ENCODE data around the gene AMMECR1L. TPM values are rescaled to one million over a fixed set of nuclear protein-coding genes. Genes with fewer than 3 reads are reported as not detected.
"Not testable (repeated sequence)": the region's sequence is repeated elsewhere in the genome, so short reads cannot be mapped to it uniquely, and the experiment has no call there.

Gene AMMECR1L
- total and polyA plus RNA-seq, 2 experiments from 2014 or later: 13.2 to 19.0 TPM

GRCh38 chr2:127841466-127842178 lies 44.1 kb downstream of the AMMECR1L start:
- no peaks in the 10 kb centered on the region for H3K4me1 ChIP-seq (ENCODE audit: insufficient read depth)
- H3K27me3 ChIP-seq (replicated peaks; ENCODE audit: insufficient read depth): no peaks in the 10 kb centered on the region
- H3K36me3 ChIP-seq (ENCODE audit: low read depth): peaks cover 8% of the 10 kb centered on the region; the same call in 1 of the 2 replicates
- H4K20me1 ChIP-seq (ENCODE audit: insufficient read depth): no peaks in the 10 kb centered on the region
- no peak for TF ChIP-seq EZH2phosphoT487 (IDR thresholded peaks at IDR 0.05; ENCODE audit: insufficient read depth, low read depth)
- no peak for TF ChIP-seq EZH2 (IDR thresholded peaks at IDR 0.05; ENCODE audit: insufficient read depth, poor library complexity, severe bottlenecking)
- H3K4me3 ChIP-seq: no peak overlapping the region
- H2AFZ ChIP-seq: no peak overlapping the region
- no peaks in the 10 kb centered on the region for H3K79me2 ChIP-seq (ENCODE audit: insufficient read depth)
- no peak for DNase-seq
- H3K4me2 ChIP-seq (ENCODE audit: unreplicated experiment): no peak overlapping the region
- in situ Hi-C loops (cut with MboI): no loop called here
- no peak overlapping the region for H3K27ac ChIP-seq
- no peaks in the 10 kb centered on the region for H3K9me3 ChIP-seq (ENCODE audit: low read depth)
- no peaks in the 10 kb centered on the region for H3F3A ChIP-seq (ENCODE audit: insufficient read depth)
- H3K9ac ChIP-seq: no peak overlapping the region
- no peaks in the 10 kb centered on the region for H3K9me2 ChIP-seq (ENCODE audit: insufficient read depth)
- WGBS, 2 experiments (ENCODE audit: low coverage in 1 of 2, low lambda C conversion rate in 2 of 2, missing lambda C conversion rate in 2 of 2): 64 to 68% methylated on average over 14 to 20 of the region's 20 CpGs

GRCh38 chr2:127840893-127841292 lies 44.9 kb downstream of the AMMECR1L start:
- TF ChIP-seq EZH2phosphoT487 (IDR thresholded peaks at IDR 0.05; ENCODE audit: insufficient read depth, low read depth): no peak
- TF ChIP-seq EZH2 (IDR thresholded peaks at IDR 0.05; ENCODE audit: insufficient read depth, poor library complexity, severe bottlenecking): no peak
- Histone ChIP-seq H3K9me3 (ENCODE audit: low read depth) (no peaks in the 10 kb centered on the region), H3K27me3 (replicated peaks; ENCODE audit: insufficient read depth) (no peaks in the 10 kb centered on the region), H2AFZ (no peak overlapping the region), H3F3A (ENCODE audit: insufficient read depth) (no peaks in the 10 kb centered on the region), H3K79me2 (ENCODE audit: insufficient read depth) (no peaks in the 10 kb centered on the region), H3K9ac (no peak overlapping the region), H3K9me2 (ENCODE audit: insufficient read depth) (no peaks in the 10 kb centered on the region), H3K4me3 (no peak overlapping the region), H3K27ac (no peak overlapping the region), H3K4me2 (ENCODE audit: unreplicated experiment) (no peak overlapping the region), H4K20me1 (ENCODE audit: insufficient read depth) (no peaks in the 10 kb centered on the region), H3K36me3 (ENCODE audit: low read depth) (0 out of 2 replicates have a peak, but pooled peaks cover 6% of the 10 kb centered on the region), H3K4me1 (ENCODE audit: insufficient read depth) (no peaks in the 10 kb centered on the region)
- DNase-seq: no peak
- in situ Hi-C loops (cut with MboI): no loop called here
- WGBS, 2 experiments (ENCODE audit: low coverage in 1 of 2, low lambda C conversion rate in 2 of 2, missing lambda C conversion rate in 2 of 2): 78 to 82% methylated on average over 4 of the region's 4 CpGs

GRCh38 chr2:127834951-127835350 lies 50.8 kb downstream of the AMMECR1L start:
- DNase-seq: no peak
- Histone ChIP-seq H3K4me1 (ENCODE audit: insufficient read depth) (no peaks in the 10 kb centered on the region), H3K9me2 (ENCODE audit: insufficient read depth) (no peaks in the 10 kb centered on the region), H3K79me2 (ENCODE audit: insufficient read depth) (no peaks in the 10 kb centered on the region), H3K27me3 (replicated peaks; ENCODE audit: insufficient read depth) (no peaks in the 10 kb centered on the region), H3K9ac (no peak overlapping the region), H3K36me3 (ENCODE audit: low read depth) (no peaks in the 10 kb centered on the region), H3K9me3 (ENCODE audit: low read depth) (no peaks in the 10 kb centered on the region), H3K27ac (no peak overlapping the region), H3K4me2 (ENCODE audit: unreplicated experiment) (no peak overlapping the region), H3K4me3 (no peak overlapping the region), H3F3A (ENCODE audit: insufficient read depth) (no peaks in the 10 kb centered on the region), H4K20me1 (ENCODE audit: insufficient read depth) (no peaks in the 10 kb centered on the region), H2AFZ (no peak overlapping the region)
- in situ Hi-C loops (cut with MboI): no loop called here
- WGBS, 2 experiments (ENCODE audit: low coverage in 1 of 2, low lambda C conversion rate in 2 of 2, missing lambda C conversion rate in 2 of 2): 56 to 60% methylated on average over 3 of the region's 3 CpGs
- TF ChIP-seq EZH2 (IDR thresholded peaks at IDR 0.05; ENCODE audit: insufficient read depth, poor library complexity, severe bottlenecking) (no peak), EZH2phosphoT487 (IDR thresholded peaks at IDR 0.05; ENCODE audit: insufficient read depth, low read depth) (no peak)

- in situ Hi-C loops (cut with MboI): no loop called here
- Histone ChIP-seq H3K9me3 (ENCODE audit: low read depth) (no peaks in the 10 kb centered on the region), H3K9me2 (ENCODE audit: insufficient read depth) (no peaks in the 10 kb centered on the region), H3K27ac (no peak overlapping the region), H3K9ac (no peak overlapping the region), H3K27me3 (replicated peaks; ENCODE audit: insufficient read depth) (no peaks in the 10 kb centered on the region), H3K4me2 (ENCODE audit: unreplicated experiment) (no peak overlapping the region), H3K36me3 (ENCODE audit: low read depth) (no peaks in the 10 kb centered on the region), H2AFZ (no peak overlapping the region), H4K20me1 (ENCODE audit: insufficient read depth) (no peaks in the 10 kb centered on the region), H3K79me2 (ENCODE audit: insufficient read depth) (no peaks in the 10 kb centered on the region), H3K4me1 (ENCODE audit: insufficient read depth) (no peaks in the 10 kb centered on the region), H3K4me3 (no peak overlapping the region), H3F3A (ENCODE audit: insufficient read depth) (no peaks in the 10 kb centered on the region)
- no peak for TF ChIP-seq EZH2 (IDR thresholded peaks at IDR 0.05; ENCODE audit: insufficient read depth, poor library complexity, severe bottlenecking)
- no peak for TF ChIP-seq EZH2phosphoT487 (IDR thresholded peaks at IDR 0.05; ENCODE audit: insufficient read depth, low read depth)
- no peak for DNase-seq
- 37 to 49% methylated on average over 5 of the region's 5 CpGs for WGBS, 2 experiments (ENCODE audit: low coverage in 1 of 2, low lambda C conversion rate in 2 of 2, missing lambda C conversion rate in 2 of 2)
Observed at GRCh38 chr2:127829845-127830246, 55.9 kb downstream of the AMMECR1L start.

- 78 to 79% methylated on average over 2 of the region's 2 CpGs for WGBS, 2 experiments (ENCODE audit: low coverage in 1 of 2, low lambda C conversion rate in 2 of 2, missing lambda C conversion rate in 2 of 2)
- in situ Hi-C loops (cut with MboI): not testable (repeated sequence)
Observed at GRCh38 chr2:127826708-127827107, 59.0 kb downstream of the AMMECR1L start.

More at GRCh38 chr2:127826708-127827107, 59.0 kb downstream of the AMMECR1L start:
- H3K9me3 ChIP-seq (ENCODE audit: low read depth); DNase-seq; H3K9ac ChIP-seq; H3K36me3 ChIP-seq (ENCODE audit: low read depth); H3K9me2 ChIP-seq (ENCODE audit: insufficient read depth); H3F3A ChIP-seq (ENCODE audit: insufficient read depth); H3K79me2 ChIP-seq (ENCODE audit: insufficient read depth); H3K4me2 ChIP-seq (ENCODE audit: unreplicated experiment); H4K20me1 ChIP-seq (ENCODE audit: insufficient read depth); H3K27me3 ChIP-seq (replicated peaks; ENCODE audit: insufficient read depth); H2AFZ ChIP-seq; H3K4me3 ChIP-seq; H3K27ac ChIP-seq; H3K4me1 ChIP-seq (ENCODE audit: insufficient read depth): not testable (repeated sequence)

Data from GM23248 (cell line).